ENCODE results near the gene TRAF7. TPM values are rescaled to one million over a fixed set of nuclear protein-coding genes. Genes with fewer than 3 reads are reported as not detected.
A peak's percentile ranks its signal among the peaks of the same experiment; 100 is the strongest.
"Not testable (repeated sequence)": the region's sequence is repeated elsewhere in the genome, so short reads cannot be mapped to it uniquely, and the experiment has no call there.

Gene TRAF7
- 82.7 and 83.9 TPM in 2 replicates for total RNA-seq

DNA sequence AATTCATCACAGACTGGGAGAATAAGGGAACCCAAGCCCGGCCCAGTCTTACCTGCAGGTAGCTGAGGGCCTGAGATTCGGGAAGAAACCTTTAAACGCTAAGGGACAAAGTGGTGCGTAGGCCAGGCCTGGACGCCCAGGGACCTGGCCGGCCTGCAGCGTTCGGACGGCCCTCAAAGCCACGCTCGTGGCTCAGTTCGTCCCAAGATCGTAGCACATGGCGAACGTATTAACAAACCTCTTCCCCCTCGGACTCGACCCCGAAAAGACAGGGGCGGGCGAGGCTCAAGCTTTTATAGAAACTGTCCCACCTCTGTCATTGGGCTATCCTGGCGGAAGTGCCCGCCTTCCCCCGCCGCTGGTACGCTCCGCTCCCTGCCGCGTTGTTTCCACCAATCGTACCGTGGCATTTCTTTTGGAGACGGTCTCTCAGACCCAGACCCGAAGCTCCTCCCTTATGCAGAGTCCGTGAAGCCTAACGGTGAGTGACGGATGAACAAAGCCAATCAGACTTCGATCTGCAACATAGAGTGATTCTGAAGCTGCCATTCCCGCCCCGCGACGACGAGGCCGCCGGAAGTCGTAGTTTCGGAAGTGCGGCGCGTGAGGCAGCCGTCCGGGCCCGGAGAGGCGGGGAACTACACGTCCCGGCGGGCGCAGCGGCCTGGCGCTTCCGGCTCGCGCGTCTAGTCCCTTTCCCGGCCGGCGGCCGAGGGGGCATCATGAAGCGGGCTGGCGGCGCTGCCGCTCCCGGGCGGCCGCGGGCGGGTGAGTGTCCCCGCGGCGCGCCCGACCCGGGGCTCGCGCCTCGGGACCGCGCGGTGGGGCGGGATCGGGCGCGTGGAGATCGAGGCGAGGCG is at the start of gene TRAF7:
TSS of gene TRAF7 (plus strand) at position 692 of the 860 bp plus-strand sequence. CDS start 8,139 bp downstream, outside the sequence.
- peak; percentile 100 for DNase-seq (ENCODE audit: low read depth)
- peak within 1 kb of the TSS; percentile 99 for H3K4me3 ChIP-seq (ENCODE audit: low read depth, low read length)
- H3K27me3 ChIP-seq (ENCODE audit: control insufficient read depth, insufficient read depth, low read length): no peaks in the 10 kb centered on the region
- TF ChIP-seq, protein P1, sequence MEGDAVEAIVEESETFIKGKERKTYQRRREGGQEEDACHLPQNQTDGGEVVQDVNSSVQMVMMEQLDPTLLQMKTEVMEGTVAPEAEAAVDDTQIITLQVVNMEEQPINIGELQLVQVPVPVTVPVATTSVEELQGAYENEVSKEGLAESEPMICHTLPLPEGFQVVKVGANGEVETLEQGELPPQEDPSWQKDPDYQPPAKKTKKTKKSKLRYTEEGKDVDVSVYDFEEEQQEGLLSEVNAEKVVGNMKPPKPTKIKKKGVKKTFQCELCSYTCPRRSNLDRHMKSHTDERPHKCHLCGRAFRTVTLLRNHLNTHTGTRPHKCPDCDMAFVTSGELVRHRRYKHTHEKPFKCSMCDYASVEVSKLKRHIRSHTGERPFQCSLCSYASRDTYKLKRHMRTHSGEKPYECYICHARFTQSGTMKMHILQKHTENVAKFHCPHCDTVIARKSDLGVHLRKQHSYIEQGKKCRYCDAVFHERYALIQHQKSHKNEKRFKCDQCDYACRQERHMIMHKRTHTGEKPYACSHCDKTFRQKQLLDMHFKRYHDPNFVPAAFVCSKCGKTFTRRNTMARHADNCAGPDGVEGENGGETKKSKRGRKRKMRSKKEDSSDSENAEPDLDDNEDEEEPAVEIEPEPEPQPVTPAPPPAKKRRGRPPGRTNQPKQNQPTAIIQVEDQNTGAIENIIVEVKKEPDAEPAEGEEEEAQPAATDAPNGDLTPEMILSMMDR (IDR thresholded peaks at IDR 0.05; ENCODE audit: insufficient read depth, low read length, poor library complexity, severe bottlenecking): no peak
- H3K36me3 ChIP-seq (ENCODE audit: control insufficient read depth, insufficient read depth, low read length): peaks cover 10% of the 10 kb centered on the region

DNA sequence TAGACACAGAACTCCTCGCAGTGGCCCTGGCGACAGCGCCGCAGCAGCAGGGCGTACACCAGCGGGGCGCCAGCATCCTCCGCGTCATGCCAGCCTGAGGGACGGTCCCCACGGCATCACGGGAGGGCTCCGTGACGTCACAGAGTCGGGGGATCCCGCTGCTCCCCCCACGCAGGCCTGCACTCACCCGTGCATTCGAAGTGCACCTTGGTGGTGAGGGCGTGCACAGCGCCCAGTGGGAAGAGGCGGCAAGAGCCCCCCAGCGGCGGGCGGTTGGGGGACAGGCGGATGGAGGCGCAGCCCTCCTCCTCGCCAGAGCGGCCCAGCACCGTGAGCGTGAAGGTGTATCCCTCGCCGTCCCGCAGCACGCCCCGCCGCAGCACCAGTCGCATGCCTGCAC is 49.4 kb upstream of the TRAF7 start:
- DNase-seq (ENCODE audit: low read depth); H3K36me3 ChIP-seq (ENCODE audit: control insufficient read depth, insufficient read depth, low read length); H3K27me3 ChIP-seq (ENCODE audit: control insufficient read depth, insufficient read depth, low read length); H3K4me3 ChIP-seq (ENCODE audit: low read depth, low read length): not testable (repeated sequence)

DNA sequence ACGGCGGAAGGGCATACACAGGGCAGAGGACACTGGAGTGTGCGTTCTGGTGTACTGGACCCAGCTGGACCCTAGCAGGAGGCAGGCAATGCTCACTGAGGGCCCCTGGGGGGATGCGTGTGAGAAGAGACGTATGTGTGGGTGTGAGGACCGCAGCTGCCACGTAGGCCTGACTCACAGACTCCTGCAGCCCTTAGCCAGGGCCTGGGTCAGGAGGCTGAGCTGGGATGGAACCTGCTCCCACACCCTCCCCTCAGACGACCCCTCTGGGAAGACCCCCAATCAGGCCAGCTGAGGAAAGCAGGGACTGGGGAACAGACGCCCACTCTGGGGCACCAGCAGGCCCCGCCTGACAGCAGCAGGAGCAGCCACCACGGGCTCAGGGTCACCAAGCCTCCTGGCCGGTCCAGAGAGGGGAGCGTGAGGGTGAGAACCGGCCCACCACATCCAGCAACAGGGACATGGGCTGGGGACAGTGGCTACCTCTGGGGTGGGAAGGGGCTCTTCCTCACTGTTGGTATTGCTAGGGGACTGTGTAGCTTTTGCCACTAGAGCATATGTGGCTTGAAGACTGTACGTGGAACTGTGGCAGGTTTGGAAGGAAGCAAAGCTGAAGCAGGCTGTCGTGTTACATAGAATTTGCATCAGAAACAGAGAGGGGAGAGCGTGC is 48.3 kb upstream of the TRAF7 start:
- not testable (repeated sequence) for DNase-seq (ENCODE audit: low read depth); H3K36me3 ChIP-seq (ENCODE audit: control insufficient read depth, insufficient read depth, low read length); H3K4me3 ChIP-seq (ENCODE audit: low read depth, low read length); H3K27me3 ChIP-seq (ENCODE audit: control insufficient read depth, insufficient read depth, low read length)

DNA sequence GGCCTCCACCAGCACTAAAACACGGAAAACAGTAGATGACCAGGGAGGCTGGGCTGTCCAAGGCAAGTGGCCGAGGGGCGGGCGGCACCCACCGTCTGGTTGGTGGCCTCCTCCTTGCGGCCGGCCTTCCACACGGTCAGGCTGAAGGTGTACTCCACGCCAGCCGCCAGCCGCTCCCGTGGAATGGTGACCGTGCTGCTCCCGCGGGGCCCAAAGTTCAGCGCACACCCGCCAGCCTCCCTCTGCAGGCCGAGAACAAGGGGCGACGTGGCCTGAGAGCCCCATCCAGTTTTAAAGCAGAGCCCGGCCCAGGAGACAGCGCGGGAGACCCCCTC is 47.8 kb upstream of the TRAF7 start:
- not testable (repeated sequence) for H3K36me3 ChIP-seq (ENCODE audit: control insufficient read depth, insufficient read depth, low read length); H3K4me3 ChIP-seq (ENCODE audit: low read depth, low read length)

DNA sequence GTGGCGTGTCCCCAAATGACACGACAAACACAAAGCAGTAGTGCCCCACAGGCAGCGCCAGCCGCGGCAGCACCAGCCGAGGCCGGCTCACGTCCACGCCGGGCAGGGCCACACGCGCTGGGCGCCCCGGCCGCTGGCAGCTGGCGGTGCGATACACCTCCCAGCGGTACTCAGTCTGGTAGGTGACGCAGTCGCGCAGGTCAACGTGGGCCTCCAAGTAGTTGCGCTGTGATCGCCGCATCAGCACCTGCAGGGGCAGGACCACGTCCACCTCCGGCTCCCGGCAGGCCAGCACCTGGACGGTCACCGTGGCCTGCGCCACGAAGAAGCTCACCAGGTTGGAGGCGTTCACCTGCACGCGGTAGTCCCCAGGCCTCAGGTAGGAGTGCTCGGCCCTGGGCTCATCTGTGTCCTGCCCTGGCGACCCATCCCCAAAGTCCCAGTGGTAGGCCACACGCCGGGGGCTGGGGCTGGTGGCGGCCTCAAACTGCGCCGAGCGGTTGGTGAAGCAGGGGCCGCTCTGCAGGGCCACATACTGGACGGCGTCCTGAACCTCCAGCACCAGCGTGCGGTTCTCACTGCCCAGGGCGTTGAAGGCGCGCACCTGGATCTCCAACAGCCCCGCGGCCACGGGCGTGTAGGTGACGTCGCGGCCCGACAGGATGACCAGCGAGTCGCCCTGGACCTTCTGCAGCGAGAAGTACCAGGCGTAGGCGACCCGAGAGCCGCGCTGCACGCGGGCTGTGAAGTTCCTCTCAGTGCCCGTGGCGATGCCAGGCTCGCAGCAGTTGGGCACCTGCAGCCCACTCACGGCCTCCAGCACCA is 46.9 kb upstream of the TRAF7 start:
- H3K36me3 ChIP-seq (ENCODE audit: control insufficient read depth, insufficient read depth, low read length); H3K4me3 ChIP-seq (ENCODE audit: low read depth, low read length); H3K27me3 ChIP-seq (ENCODE audit: control insufficient read depth, insufficient read depth, low read length); DNase-seq (ENCODE audit: low read depth): not testable (repeated sequence)

More for the DNA sequence above, 47.8 kb upstream of the TRAF7 start:
- H3K27me3 ChIP-seq (ENCODE audit: control insufficient read depth, insufficient read depth, low read length); DNase-seq (ENCODE audit: low read depth): not testable (repeated sequence)

DNA sequence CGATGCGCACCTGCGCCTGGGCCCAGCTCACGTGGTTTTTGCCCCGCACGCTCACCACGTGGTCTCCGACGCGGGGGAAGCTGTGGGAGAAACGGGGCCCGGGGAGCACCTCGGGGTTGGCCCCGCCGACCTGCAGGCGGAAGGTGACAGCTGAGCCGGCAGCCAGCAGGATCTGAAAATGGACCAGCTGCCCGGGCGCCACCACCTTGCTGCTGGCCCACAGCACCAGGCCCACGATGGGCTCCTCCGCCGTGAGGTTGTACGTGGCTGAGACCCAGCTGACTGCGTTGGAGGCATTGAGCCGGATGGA is 46.4 kb upstream of the TRAF7 start:
- not testable (repeated sequence) for DNase-seq (ENCODE audit: low read depth); H3K27me3 ChIP-seq (ENCODE audit: control insufficient read depth, insufficient read depth, low read length); H3K36me3 ChIP-seq (ENCODE audit: control insufficient read depth, insufficient read depth, low read length)

DNA sequence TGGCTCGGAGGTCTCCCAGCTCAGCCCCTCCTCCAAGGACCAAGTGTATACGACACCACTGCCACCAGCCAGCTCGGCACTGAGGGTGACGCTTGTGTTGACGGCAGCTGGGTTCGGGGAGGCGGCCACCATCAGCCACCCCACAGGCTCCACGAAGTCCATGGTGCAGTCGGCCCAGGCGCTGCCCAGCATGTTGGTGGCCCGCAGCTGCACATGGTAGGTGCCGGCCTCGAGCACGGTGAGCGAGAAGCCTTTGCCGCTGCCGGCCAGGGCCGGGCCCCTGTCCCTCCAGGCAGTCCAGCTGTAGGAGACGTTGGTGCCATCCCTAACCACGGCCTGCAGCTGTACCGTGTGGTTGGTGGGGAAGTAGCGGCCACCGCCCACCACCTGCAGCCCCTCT is 45.7 kb upstream of the TRAF7 start:
- DNase-seq (ENCODE audit: low read depth); H3K27me3 ChIP-seq (ENCODE audit: control insufficient read depth, insufficient read depth, low read length); H3K4me3 ChIP-seq (ENCODE audit: low read depth, low read length); H3K36me3 ChIP-seq (ENCODE audit: control insufficient read depth, insufficient read depth, low read length): not testable (repeated sequence)

More for the DNA sequence above, 46.4 kb upstream of the TRAF7 start:
- not testable (repeated sequence) for H3K4me3 ChIP-seq (ENCODE audit: low read depth, low read length)

DNA sequence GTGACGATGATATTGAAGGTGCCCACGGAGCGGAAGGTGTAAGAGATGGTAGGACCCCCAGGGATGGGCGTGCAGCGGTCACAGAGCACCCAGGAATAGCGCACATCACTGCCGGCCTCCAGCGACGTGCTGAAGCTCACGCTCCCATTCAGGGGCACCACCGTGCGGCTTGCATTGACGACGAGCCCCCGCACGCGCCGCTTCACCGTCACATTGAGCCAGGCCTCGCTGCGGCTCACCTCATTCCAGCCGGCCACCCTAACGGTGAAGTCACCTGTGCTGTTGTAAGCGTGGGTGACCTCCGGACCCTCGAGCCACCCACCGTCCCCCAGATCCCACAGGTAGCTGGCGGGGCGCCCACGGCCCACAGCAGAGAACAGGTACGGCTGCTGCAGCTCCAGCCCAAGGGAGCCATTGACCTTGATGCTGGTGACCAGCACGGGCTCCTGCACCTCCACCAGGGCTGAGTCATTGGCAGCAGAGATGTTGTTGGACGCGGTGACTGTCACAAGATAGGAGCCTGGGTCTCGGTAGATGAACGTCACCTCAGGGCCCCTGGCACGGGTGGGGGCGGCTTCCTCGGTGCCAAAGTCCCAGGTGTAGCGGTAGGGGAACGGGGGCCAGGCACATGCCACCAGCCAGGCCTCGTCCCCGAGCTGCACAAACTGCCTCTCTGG is 45.1 kb upstream of the TRAF7 start:
- not testable (repeated sequence) for H3K27me3 ChIP-seq (ENCODE audit: control insufficient read depth, insufficient read depth, low read length); H3K36me3 ChIP-seq (ENCODE audit: control insufficient read depth, insufficient read depth, low read length); H3K4me3 ChIP-seq (ENCODE audit: low read depth, low read length); DNase-seq (ENCODE audit: low read depth)

DNA sequence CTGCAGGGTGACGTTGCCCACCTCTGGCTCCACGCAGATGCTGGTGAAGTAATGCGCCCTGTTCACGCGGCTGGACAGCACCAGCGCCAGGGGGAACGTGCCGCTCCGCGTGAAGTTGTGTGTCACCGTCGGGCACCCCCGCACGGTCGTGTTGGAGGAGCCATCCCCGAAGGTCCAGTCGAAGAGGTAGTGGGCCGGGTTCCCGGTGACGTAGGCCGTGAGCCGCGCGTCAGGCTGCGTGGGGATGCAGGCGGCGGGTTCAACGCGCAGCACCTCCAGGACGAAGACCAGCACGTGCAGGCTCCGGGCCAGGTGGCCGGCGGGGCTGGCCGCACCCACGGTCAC is 44.6 kb upstream of the TRAF7 start:
- H3K27me3 ChIP-seq (ENCODE audit: control insufficient read depth, insufficient read depth, low read length); DNase-seq (ENCODE audit: low read depth); H3K36me3 ChIP-seq (ENCODE audit: control insufficient read depth, insufficient read depth, low read length); H3K4me3 ChIP-seq (ENCODE audit: low read depth, low read length): not testable (repeated sequence)

DNA sequence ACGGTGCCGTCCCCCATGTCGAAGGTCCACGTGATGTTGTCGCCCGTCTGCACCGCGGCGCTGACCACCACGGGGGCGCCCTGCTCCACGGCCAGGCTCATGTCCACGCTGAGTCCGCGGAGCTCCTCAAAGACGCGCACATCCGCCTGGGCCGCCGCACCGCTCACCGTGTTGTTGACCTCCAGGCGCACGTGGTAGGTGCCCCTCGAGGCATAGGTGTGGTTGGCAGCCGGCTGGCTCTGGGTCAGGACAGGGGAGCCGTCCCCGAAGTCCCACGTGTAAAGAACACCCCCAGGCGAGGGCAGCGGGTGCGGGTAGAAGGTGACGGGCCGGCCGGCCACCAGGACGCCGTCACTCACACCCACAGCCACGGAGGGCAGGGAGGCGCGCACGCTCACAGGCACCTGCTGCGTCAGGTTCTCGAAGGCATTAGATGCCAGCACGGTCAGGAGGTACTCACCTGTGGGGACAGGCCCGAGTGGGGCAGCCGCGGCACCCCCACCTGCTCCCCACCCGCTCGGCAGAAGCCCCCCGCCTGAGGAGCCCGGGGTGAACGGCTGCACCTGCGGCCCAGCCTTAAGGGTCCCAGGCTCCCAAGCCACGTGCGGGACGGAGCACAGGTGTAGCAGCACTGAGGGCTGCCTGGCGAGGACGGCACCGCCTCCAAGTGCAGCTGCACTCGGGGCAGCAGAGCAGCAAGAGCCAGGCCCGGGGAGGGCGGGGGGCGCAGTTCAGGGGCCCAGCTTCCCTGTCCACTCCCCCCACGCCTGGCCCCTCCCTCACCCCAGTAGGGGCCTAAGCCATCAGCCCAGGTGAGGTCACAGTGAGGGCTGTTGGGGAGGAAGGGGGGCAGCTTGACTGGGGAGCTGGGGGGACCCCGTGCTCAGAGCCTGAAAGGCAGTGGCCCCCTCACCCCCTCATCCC is 43.9 kb upstream of the TRAF7 start:
- not testable (repeated sequence) for H3K36me3 ChIP-seq (ENCODE audit: control insufficient read depth, insufficient read depth, low read length); DNase-seq (ENCODE audit: low read depth); H3K27me3 ChIP-seq (ENCODE audit: control insufficient read depth, insufficient read depth, low read length); H3K4me3 ChIP-seq (ENCODE audit: low read depth, low read length)

DNA sequence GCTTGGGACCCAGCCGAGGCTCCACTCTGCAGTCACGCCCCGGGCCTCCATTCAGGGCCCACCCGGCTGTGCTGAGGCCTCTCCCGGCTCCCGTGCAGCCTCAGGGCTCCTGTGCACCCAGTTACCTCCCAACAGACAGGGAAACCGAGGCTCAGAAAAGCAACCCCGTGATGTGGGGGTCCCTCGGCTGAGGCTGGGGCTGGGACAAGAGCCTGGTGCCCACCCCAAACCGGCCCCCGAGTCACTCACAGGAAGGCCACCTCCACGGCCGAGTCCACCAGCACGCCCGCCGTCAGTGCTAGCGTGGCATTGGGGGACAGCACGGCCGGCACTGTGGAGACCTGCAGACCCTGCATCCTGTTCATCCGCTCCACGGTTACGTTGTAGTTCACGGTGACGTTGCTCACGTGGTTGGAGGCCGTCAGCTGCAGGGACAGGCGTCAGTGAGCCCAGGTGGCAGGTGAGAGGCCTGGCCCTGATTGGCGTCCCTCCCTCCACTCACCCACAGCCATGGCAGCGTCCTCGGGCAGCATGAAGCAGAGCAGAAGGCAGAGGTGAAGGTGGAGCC is 43.0 kb upstream of the TRAF7 start:
- DNase-seq (ENCODE audit: low read depth); H3K36me3 ChIP-seq (ENCODE audit: control insufficient read depth, insufficient read depth, low read length); H3K27me3 ChIP-seq (ENCODE audit: control insufficient read depth, insufficient read depth, low read length); H3K4me3 ChIP-seq (ENCODE audit: low read depth, low read length): not testable (repeated sequence)

DNA sequence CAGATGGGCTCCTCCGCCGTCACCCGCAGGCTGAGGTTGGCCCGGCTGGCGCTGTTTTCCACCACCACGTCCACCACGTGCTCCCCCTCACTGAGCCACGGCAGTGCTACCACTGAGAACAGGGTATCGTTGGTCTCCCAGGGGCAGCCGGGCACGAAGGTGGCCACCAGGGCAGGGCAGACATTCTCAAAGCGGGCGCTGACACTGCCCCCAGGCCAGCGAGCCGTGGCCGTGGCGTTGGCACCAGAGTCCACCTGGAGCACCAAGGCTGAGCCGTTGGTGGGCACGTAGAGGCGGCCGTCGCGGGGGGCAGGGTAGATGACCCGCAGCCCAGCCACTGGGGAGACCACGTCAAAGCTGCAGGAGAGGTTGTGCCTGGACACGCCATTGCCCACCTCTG is 41.4 kb upstream of the TRAF7 start:
- H3K36me3 ChIP-seq (ENCODE audit: control insufficient read depth, insufficient read depth, low read length); H3K4me3 ChIP-seq (ENCODE audit: low read depth, low read length); DNase-seq (ENCODE audit: low read depth); H3K27me3 ChIP-seq (ENCODE audit: control insufficient read depth, insufficient read depth, low read length): not testable (repeated sequence)

Data from kidney epithelial cell (primary cell).